Uterus (tissue), 2 donors: ENCODE results near the gene HOXB5.

ENCODE experiments used
- CTCF ChIP-seq, 4 experiments: fragments of 200-600 bp in 2 of 4; fragments of 450-650 bp in 2 of 4; sonication (generic) in 2 of 4; IDR thresholded peaks; one replicate each; pipeline ENCODE4 v1.5.1; 2016 to 2019; ENCODE audit warnings: antibody characterized with exemption in 4 of 4, mild to moderate bottlenecking in 2 of 4, moderate library complexity in 1 of 4
- POLR2A ChIP-seq, 2 donors: fragments of 450-650 bp; IDR thresholded peaks; one replicate each; pipeline ENCODE4 v1.6.1; 2016; ENCODE audit warnings: antibody characterized with exemption in 2 of 2, mild to moderate bottlenecking in 1 of 2, moderate library complexity in 1 of 2

- no peak for TF ChIP-seq CTCF (IDR thresholded peaks at IDR 0.05)
- TF ChIP-seq POLR2A (IDR thresholded peaks at IDR 0.05) = no peak
Observed at GRCh38 chr17:48549914-48550501, 43.6 kb downstream of the HOXB5 start.
